Hepatocyte (in vitro differentiated cells): ENCODE data around the gene SSTR4. TPM values are rescaled to one million over a fixed set of nuclear protein-coding genes. Genes with fewer than 3 reads are reported as not detected.

ENCODE experiments used
- DNase-seq: peaks from one replicate; pipeline ENCODE4 v3.0.0-alpha.2; 2016; ENCODE audit warnings: low spot score
- H2AFZ ChIP-seq: fragments of 200-600 bp; sonication (generic); 2 replicates; pipeline ENCODE4 v1.6.0; 2016; ENCODE audit warnings: antibody characterized with exemption, mild to moderate bottlenecking
- H3K27ac ChIP-seq: fragments of 200-600 bp; sonication (generic); 2 replicates; pipeline ENCODE4 v1.5.1; 2016; ENCODE audit warnings: mild to moderate bottlenecking
- H3K27me3 ChIP-seq: fragments of 200-600 bp; sonication (generic); 2 replicates; pipeline ENCODE4 v1.6.1; 2016
- H3K36me3 ChIP-seq: fragments of 200-600 bp; sonication (generic); replicated peaks from 2 replicates; pipeline ENCODE4 v1.5.1; 2016; ENCODE audit warnings: low read depth; ENCODE audit not compliant: insufficient read depth
- H3K4me1 ChIP-seq: fragments of 200-600 bp; sonication (generic); 2 replicates; pipeline ENCODE4 v1.5.1; 2016; ENCODE audit warnings: mild to moderate bottlenecking, moderate library complexity; ENCODE audit not compliant: insufficient read depth
- H3K4me2 ChIP-seq: fragments of 200-600 bp; sonication (generic); 2 replicates; pipeline ENCODE4 v1.6.0; 2016
- H3K4me3 ChIP-seq: fragments of 200-600 bp; sonication (generic); 2 replicates; pipeline ENCODE4 v1.5.1; 2016; ENCODE audit warnings: mild to moderate bottlenecking
- H3K79me2 ChIP-seq: fragments of 200-600 bp; sonication (generic); 2 replicates; pipeline ENCODE4 v1.6.0; 2017; ENCODE audit warnings: mild to moderate bottlenecking
- H3K9me2 ChIP-seq: fragments of 200-600 bp; sonication (generic); replicated peaks from 2 replicates; pipeline ENCODE4 v1.6.0; 2017; ENCODE audit warnings: mild to moderate bottlenecking; ENCODE audit not compliant: insufficient read depth
- H3K9me3 ChIP-seq: fragments of 200-600 bp; sonication (generic); 2 replicates; pipeline ENCODE4 v1.5.1; 2016; ENCODE audit warnings: low read depth, mild to moderate bottlenecking
- H4K20me1 ChIP-seq: fragments of 200-600 bp; sonication (generic); 2 replicates; pipeline ENCODE4 v1.6.0; 2016; ENCODE audit warnings: mild to moderate bottlenecking; ENCODE audit not compliant: insufficient read depth, poor library complexity, severe bottlenecking
- EZH2 ChIP-seq: fragments of 200-600 bp; sonication (generic); IDR thresholded peaks from 2 replicates; pipeline ENCODE4 v1.6.1; 2016; ENCODE audit warnings: antibody characterized with exemption, mild to moderate bottlenecking, borderline replicate concordance
- EZH2phosphoT487 ChIP-seq: fragments of 200-600 bp; sonication (generic); IDR thresholded peaks from one replicate; pipeline ENCODE4 v1.6.1; 2018; ENCODE audit warnings: antibody characterized with exemption, mild to moderate bottlenecking, low read depth, moderate library complexity; ENCODE audit not compliant: unreplicated experiment, severe bottlenecking
- WGBS: methylation state at CpG from one replicate; pipeline ENCODE4 v1.1.6; 2016; ENCODE audit warnings: low lambda C conversion rate; ENCODE audit errors: missing lambda C conversion rate; 5-methylcytosine and 5-hydroxymethylcytosine counted together
- polyA plus RNA-seq: library from polyadenylated mRNA; unstranded; fragments of >200 nt; fragmentation: Nextera tagmentation; extraction: Ambion mirVana; gene quantifications from 2 replicates; pipeline ENCODE4 v1.2.1, GENCODE V29; 2016
- total RNA-seq: library from RNA; depleted of rRNA; stranded (reverse); fragments of >200 nt; gene quantifications from 2 replicates; pipeline ENCODE4 v1.2.3, GENCODE V29; 2014
- TF ChIP-seq, protein P1 (sequence below): fragments of 200-600 bp; sonication (generic); IDR thresholded peaks from 2 replicates; pipeline ENCODE4 v1.5.1; 2016; ENCODE audit warnings: antibody characterized with exemption, mild to moderate bottlenecking; ENCODE audit not compliant: poor library complexity

The SSTR4 gene
- total and polyA plus RNA-seq, 2 experiments from 2014 or later = 0.53 TPM; not detected in 1

DNA sequence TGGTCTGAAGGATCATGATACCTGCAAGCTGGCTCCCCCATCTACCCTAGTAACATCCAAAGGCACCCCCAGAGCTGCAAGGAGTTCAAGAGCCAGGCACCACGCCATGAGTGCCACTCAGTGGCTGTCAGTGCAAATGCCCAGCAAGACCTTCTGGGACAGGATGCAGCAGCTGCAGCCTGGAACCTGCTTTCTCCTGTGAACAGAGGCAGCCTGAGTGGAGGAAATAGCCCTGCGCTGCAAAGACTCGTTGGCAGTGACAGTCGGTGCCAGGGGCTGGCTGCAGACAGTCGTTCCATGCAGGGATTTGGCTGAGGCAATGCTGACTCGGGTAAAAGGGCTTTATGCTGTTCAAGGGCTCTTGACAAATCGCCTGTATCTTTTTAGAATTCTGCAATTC lies 15.7 kb upstream of the SSTR4 start:
- 74% methylated on average over 7 of the region's 7 CpGs for WGBS
- H3K27me3 ChIP-seq = no peaks in the 10 kb centered on the region
- no peak overlapping the region for H2AFZ ChIP-seq
- H3K9me3 ChIP-seq = no peaks in the 10 kb centered on the region
- no peak overlapping the region for H3K27ac ChIP-seq
- H4K20me1 ChIP-seq = no peaks in the 10 kb centered on the region
- H3K79me2 ChIP-seq = no peaks in the 10 kb centered on the region
- peaks cover 8% of the 10 kb centered on the region for H3K4me1 ChIP-seq
- no peaks in the 10 kb centered on the region for H3K9me2 ChIP-seq
- no peak overlapping the region for H3K4me3 ChIP-seq
- no peak for DNase-seq
- H3K36me3 ChIP-seq = no peaks in the 10 kb centered on the region
- TF ChIP-seq, protein P1, sequence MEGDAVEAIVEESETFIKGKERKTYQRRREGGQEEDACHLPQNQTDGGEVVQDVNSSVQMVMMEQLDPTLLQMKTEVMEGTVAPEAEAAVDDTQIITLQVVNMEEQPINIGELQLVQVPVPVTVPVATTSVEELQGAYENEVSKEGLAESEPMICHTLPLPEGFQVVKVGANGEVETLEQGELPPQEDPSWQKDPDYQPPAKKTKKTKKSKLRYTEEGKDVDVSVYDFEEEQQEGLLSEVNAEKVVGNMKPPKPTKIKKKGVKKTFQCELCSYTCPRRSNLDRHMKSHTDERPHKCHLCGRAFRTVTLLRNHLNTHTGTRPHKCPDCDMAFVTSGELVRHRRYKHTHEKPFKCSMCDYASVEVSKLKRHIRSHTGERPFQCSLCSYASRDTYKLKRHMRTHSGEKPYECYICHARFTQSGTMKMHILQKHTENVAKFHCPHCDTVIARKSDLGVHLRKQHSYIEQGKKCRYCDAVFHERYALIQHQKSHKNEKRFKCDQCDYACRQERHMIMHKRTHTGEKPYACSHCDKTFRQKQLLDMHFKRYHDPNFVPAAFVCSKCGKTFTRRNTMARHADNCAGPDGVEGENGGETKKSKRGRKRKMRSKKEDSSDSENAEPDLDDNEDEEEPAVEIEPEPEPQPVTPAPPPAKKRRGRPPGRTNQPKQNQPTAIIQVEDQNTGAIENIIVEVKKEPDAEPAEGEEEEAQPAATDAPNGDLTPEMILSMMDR = no peak
- no peak for TF ChIP-seq EZH2phosphoT487
- TF ChIP-seq EZH2 = no peak
- H3K4me2 ChIP-seq = no peak overlapping the region

GRCh38 chr20:23020230-23021018 lies 14.7 kb upstream of the SSTR4 start:
- Histone ChIP-seq H3K27me3 (no peaks in the 10 kb centered on the region), H3K36me3 (no peaks in the 10 kb centered on the region), H3K4me3 (no peak overlapping the region), H3K9me3 (no peaks in the 10 kb centered on the region), H3K79me2 (no peaks in the 10 kb centered on the region), H3K27ac (no peak overlapping the region), H4K20me1 (no peaks in the 10 kb centered on the region), H3K9me2 (no peaks in the 10 kb centered on the region), H2AFZ (no peak overlapping the region), H3K4me1 (peaks cover 9% of the 10 kb centered on the region), H3K4me2 (no peak overlapping the region)
- TF ChIP-seq, protein P1 = no peak
- TF ChIP-seq EZH2 (no peak), EZH2phosphoT487 (no peak)
- DNase-seq = no peak
- 84% methylated on average over 12 of the region's 12 CpGs for WGBS

GRCh38 chr20:23021541-23021940 lies 13.6 kb upstream of the SSTR4 start:
- Histone ChIP-seq H3K79me2 (no peaks in the 10 kb centered on the region), H3K9me2 (no peaks in the 10 kb centered on the region), H3K4me2 (no peak overlapping the region), H3K4me1 (peaks cover 9% of the 10 kb centered on the region), H3K9me3 (no peaks in the 10 kb centered on the region), H3K4me3 (no peak overlapping the region), H4K20me1 (no peaks in the 10 kb centered on the region), H3K36me3 (no peaks in the 10 kb centered on the region), H3K27me3 (no peaks in the 10 kb centered on the region), H2AFZ (no peak overlapping the region), H3K27ac (no peak overlapping the region)
- TF ChIP-seq EZH2 (no peak), EZH2phosphoT487 (no peak)
- TF ChIP-seq, protein P1 = peak; percentile 3
- WGBS = 71% methylated on average over 1 of the region's 1 CpG
- DNase-seq = no peak
